ENCODE results near the gene FGFR3.

FGFR3 gene

GRCh38 chr4:1789552-1789951, 3.5 kb upstream of the FGFR3 start:
- DNase-seq, result no peak

- DNase-seq, result no peak
Measured at GRCh38 chr4:1790005-1790404, 3.1 kb upstream of the FGFR3 start.

- no peak for DNase-seq
Measured at GRCh38 chr4:1792158-1792831, 798 bp upstream of the FGFR3 start.

- no peak for DNase-seq
Measured at GRCh38 chr4:1793496-1793840, 375 bp downstream of the FGFR3 start.

- DNase-seq, result no peak
Measured at GRCh38 chr4:1793940-1794808, 1.1 kb downstream of the FGFR3 start.

GRCh38 chr4:1794809-1795298, 1.8 kb downstream of the FGFR3 start:
- no peak for DNase-seq

- DNase-seq, result no peak
Measured at GRCh38 chr4:1795299-1796195, 2.5 kb downstream of the FGFR3 start.

- DNase-seq, result no peak
Measured at GRCh38 chr4:1796486-1797204, 3.6 kb downstream of the FGFR3 start.

- no peak for DNase-seq
Measured at GRCh38 chr4:1797298-1797860, 4.3 kb downstream of the FGFR3 start.

GRCh38 chr4:1797861-1798579, 4.9 kb downstream of the FGFR3 start:
- no peak for DNase-seq

- DNase-seq, result no peak
Measured at GRCh38 chr4:1798580-1799386, 5.7 kb downstream of the FGFR3 start.

GRCh38 chr4:1799387-1800375, 6.6 kb downstream of the FGFR3 start:
- no peak for DNase-seq

GRCh38 chr4:1800805-1801204, 7.7 kb downstream of the FGFR3 start:
- no peak for DNase-seq

- no peak for DNase-seq
Measured at GRCh38 chr4:1801286-1801958, 8.3 kb downstream of the FGFR3 start.

GRCh38 chr4:1802151-1802715, 9.1 kb downstream of the FGFR3 start:
- DNase-seq, result no peak

GRCh38 chr4:1802720-1803522, 9.8 kb downstream of the FGFR3 start:
- DNase-seq, result no peak

Data from NCI-H1694 (cell line).